T-helper 2 cell treated with Interferon-gamma antibody and Interleukin-4, amounts not matched to agents 5 μg/mL and 100 μg/mL, for 36 hours (primary cell): ENCODE results near the gene GTF3C5.
A peak's percentile ranks its signal among the peaks of the same experiment; 100 is the strongest.
"Not testable (repeated sequence)": the region's sequence is repeated elsewhere in the genome, so short reads cannot be mapped to it uniquely, and the experiment has no call there.

Experiments
- DNase-seq: peaks from one replicate; pipeline ENCODE4 v3.0.0; 2021; ENCODE audit warnings: low spot score
- H3K27ac Mint-ChIP-seq: one replicate; pipeline ENCODE4 v1.8.0; 2021; ENCODE audit warnings: mild to moderate bottlenecking, mixed read lengths
- H3K27me3 Mint-ChIP-seq: one replicate; pipeline ENCODE4 v1.8.0; 2021; ENCODE audit warnings: low read depth, mixed read lengths
- H3K36me3 Mint-ChIP-seq: one replicate; pipeline ENCODE4 v1.8.0; 2021; ENCODE audit warnings: low read depth, mixed read lengths
- H3K4me1 Mint-ChIP-seq: one replicate; pipeline ENCODE4 v1.8.0; 2021; ENCODE audit warnings: low read depth, mixed read lengths
- H3K4me3 Mint-ChIP-seq: one replicate; pipeline ENCODE4 v1.8.0; 2022; ENCODE audit warnings: mild to moderate bottlenecking, moderate library complexity, mixed read lengths
- H3K9me3 Mint-ChIP-seq: one replicate; pipeline ENCODE4 v1.8.0; 2021; ENCODE audit warnings: mixed read lengths

Gene GTF3C5

DNA sequence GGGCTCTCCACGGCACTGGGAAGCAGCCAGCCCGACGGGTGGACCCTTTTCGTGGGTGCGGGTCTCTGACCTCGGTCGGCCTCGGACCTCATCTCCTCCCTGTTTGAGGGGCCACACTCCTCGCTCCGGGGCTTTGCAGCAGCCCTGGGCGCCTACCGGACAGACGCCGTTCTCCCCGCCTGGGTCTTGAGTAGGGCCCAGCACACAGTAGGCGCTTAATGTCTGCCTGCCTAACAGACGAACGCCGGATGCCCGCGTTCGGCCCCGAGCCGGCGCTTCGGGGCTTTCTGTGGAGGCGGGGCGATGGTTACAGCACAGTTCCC, 842 bp upstream of the GTF3C5 start:
- Mint-ChIP-seq H3K4me3 (peak overlapping the region; percentile 92), H3K9me3 (no peaks in the 10 kb centered on the region), H3K4me1 (peaks cover 28% of the 10 kb centered on the region), H3K27me3 (no peaks in the 10 kb centered on the region), H3K36me3 (peaks cover 19% of the 10 kb centered on the region), H3K27ac (peak overlapping the region; percentile 89)
- DNase-seq, result no peak

DNA sequence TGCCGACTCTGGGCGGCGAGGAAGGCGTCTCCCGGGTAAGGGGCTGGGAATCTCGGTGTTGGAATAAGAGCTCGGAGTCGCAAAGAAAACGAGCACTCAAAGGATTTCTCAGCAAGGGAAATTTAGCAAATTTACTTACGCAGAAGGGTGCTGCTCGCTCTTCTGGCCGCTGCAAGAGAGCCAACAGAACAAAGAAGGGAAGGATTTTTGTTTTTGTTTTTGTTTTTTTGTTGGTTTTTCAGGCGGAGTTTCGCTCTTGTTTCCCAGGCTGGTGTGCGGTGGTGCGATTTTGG, 279 bp downstream of the GTF3C5 start:
- H3K36me3 Mint-ChIP-seq, result peaks cover 19% of the 10 kb centered on the region
- no peaks in the 10 kb centered on the region for H3K27me3 Mint-ChIP-seq
- H3K9me3 Mint-ChIP-seq, result no peaks in the 10 kb centered on the region
- H3K4me3 Mint-ChIP-seq, result peak overlapping the region; percentile 92
- peaks cover 28% of the 10 kb centered on the region for H3K4me1 Mint-ChIP-seq
- no peak for DNase-seq
- H3K27ac Mint-ChIP-seq, result peak overlapping the region; percentile 89

DNA sequence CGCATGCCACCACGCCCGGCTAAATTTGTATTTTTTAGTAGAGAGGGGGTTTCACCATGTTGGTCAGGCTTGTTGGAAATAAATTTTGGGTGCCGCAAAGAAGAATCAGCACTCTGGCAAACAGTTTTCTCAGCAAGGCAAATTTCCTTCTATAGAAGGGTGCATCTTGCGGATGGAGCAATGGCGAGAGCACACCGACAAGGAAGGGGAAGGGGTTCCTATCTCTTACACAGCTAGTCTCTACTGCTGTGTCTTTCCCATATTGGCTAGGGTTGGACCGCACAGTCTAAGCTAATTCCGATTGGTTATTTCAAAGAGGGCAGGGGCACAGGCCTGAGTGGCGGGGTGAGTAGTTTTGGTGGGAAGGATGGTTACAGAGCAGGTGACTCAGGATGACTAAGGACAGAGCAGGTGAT, 707 bp downstream of the GTF3C5 start:
- Mint-ChIP-seq H3K27ac (peak overlapping the region; percentile 89), H3K27me3 (no peaks in the 10 kb centered on the region), H3K4me3 (peak overlapping the region; percentile 92), H3K9me3 (no peaks in the 10 kb centered on the region), H3K36me3 (peaks cover 20% of the 10 kb centered on the region), H3K4me1 (peaks cover 28% of the 10 kb centered on the region)
- DNase-seq, result no peak

DNA sequence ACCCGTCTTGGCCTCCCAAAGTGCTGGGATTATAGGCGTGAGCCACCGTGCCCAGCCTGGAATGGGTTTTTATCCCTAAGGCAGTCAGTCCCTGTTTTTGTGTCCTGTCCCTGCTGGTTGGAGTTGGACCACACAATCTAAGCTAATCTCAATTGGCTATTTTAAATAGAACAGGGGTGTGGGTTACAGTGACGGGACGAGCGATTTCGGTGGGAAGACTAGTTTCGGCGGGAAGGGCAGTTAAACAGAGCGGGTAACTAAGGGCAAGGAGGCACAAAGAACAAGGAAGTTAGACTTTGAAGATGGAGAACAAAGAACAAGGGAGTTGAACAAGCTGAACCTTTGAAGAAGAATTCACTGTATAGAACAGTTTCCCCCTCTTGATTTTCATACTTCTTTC, 1.4 kb downstream of the GTF3C5 start:
- H3K4me3 Mint-ChIP-seq, result peak overlapping the region; percentile 92
- H3K4me1 Mint-ChIP-seq, result peaks cover 26% of the 10 kb centered on the region
- H3K36me3 Mint-ChIP-seq, result peaks cover 20% of the 10 kb centered on the region
- peak overlapping the region; percentile 89 for H3K27ac Mint-ChIP-seq
- DNase-seq, result no peak
- H3K9me3 Mint-ChIP-seq, result no peaks in the 10 kb centered on the region
- H3K27me3 Mint-ChIP-seq, result no peaks in the 10 kb centered on the region

DNA sequence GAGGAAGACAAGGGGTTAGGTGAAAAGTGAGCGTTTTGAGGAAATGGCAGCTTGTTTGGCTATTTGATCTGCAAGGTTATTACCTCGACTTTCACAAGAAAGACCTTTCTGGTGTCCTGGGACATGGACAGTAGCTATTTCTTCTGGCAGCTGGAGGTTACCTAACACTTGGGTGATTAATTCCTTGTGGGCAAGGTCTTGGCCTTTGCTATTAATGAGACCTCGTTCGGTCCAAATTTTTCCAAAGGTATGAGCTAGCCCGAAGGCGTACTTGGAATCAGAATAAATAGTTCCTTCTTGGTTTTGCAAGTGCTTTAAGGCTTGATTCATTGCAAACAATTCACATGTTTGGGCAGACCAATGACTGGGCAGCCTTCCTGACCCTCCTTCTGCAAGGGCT, 4.9 kb downstream of the GTF3C5 start:
- no peak overlapping the region for H3K4me3 Mint-ChIP-seq
- peaks cover 26% of the 10 kb centered on the region for H3K4me1 Mint-ChIP-seq
- H3K27ac Mint-ChIP-seq, result no peak overlapping the region
- DNase-seq, result no peak
- H3K9me3 Mint-ChIP-seq, result no peaks in the 10 kb centered on the region
- H3K36me3 Mint-ChIP-seq, result peaks cover 19% of the 10 kb centered on the region
- H3K27me3 Mint-ChIP-seq, result no peaks in the 10 kb centered on the region

DNA sequence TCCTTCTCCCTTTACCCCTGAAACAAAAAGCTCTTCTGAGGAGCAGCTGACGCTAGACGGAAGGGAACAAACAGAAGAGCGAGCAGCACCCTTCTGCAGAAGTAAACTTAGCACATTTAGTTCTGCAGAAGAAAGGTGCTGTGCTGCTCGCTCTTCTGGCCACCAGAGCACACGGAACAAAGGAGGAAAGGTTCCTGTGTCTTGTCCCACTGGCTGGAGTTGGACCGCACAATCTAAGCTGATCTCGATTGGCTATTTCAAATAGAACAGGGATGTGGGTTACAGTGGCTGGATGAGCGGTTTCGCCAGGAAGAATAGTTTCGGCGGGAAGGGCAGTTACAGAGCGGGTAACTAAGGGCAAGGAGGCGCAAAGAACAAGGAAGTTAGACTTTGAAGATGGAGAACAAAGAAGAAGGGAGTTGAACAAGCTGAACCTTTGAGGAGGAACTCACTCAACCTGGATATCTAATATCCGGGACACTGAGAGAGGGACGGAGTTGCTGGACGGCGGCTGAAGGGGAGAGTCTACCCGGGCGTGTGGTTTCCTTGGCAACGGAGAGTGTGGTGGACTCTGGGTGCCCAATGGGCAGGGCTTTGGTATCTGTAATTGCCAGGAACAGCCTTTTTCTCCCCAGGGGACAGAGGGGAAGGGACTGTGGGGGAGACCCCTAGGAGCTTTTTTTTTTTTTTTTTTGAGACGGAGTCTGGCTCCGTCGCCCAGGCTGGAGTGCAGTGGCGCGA, 7.1 kb downstream of the GTF3C5 start:
- no peaks in the 10 kb centered on the region for H3K27me3 Mint-ChIP-seq
- no peak for DNase-seq
- no peak overlapping the region for H3K4me3 Mint-ChIP-seq
- H3K36me3 Mint-ChIP-seq, result peaks cover 13% of the 10 kb centered on the region
- no peaks in the 10 kb centered on the region for H3K9me3 Mint-ChIP-seq
- no peak overlapping the region for H3K27ac Mint-ChIP-seq
- H3K4me1 Mint-ChIP-seq, result peaks cover 11% of the 10 kb centered on the region

DNA sequence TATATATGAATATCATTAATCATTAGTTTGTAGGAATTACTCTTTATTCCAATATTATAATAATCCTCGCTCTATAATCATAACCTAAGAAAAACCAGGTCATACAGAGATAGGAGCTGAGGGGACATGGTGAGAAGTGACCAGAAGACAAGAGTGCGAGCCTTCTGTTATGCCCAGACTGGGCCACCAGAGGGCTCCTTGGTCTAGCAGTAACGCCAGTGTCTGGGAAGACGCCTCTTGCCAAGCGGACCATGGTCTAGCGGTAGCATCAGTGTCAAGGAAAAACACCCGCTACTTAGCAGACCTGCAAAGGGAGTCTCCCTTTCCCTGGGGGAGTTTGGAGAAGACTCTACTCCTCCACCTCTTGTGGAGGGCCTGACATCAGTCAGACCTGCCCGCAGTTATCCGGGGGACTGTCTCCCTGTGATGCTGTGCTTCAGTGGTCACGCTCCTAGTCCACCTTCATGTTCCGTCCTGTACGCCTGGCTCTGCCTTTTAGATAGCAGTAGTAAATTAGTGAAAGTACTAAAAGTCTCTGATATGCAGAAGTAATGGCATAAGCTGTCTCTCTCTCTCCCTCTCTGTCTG, 10.2 kb downstream of the GTF3C5 start:
- not testable (repeated sequence) for H3K27me3 Mint-ChIP-seq, H3K9me3 Mint-ChIP-seq, H3K4me1 Mint-ChIP-seq, H3K27ac Mint-ChIP-seq, H3K4me3 Mint-ChIP-seq
- peaks cover 34% of the 10 kb centered on the region for H3K36me3 Mint-ChIP-seq
- DNase-seq, result peak; percentile 33

DNA sequence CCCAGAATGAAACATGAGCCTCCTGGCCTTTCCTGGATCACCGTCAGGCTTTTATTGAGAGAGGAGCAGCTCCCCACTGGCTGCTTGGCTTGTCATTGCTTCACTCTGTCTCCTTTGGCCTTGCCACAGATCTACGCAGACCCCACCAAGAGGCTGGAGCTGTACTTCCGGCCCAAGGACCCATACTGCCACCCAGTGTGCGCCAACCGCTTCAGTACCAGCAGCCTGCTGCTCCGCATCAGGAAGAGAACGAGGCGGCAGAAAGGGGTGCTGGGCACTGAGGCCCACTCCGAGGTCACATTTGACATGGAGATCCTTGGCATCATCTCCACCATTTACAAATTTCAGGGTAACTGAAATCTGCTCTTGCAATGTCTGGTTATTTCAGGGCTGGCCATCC, 11.2 kb downstream of the GTF3C5 start:
- Mint-ChIP-seq H3K4me1 (peaks cover 6% of the 10 kb centered on the region), H3K9me3 (no peaks in the 10 kb centered on the region), H3K4me3 (no peak overlapping the region), H3K36me3 (peaks cover 38% of the 10 kb centered on the region), H3K27me3 (no peaks in the 10 kb centered on the region), H3K27ac (no peak overlapping the region)
- no peak for DNase-seq

DNA sequence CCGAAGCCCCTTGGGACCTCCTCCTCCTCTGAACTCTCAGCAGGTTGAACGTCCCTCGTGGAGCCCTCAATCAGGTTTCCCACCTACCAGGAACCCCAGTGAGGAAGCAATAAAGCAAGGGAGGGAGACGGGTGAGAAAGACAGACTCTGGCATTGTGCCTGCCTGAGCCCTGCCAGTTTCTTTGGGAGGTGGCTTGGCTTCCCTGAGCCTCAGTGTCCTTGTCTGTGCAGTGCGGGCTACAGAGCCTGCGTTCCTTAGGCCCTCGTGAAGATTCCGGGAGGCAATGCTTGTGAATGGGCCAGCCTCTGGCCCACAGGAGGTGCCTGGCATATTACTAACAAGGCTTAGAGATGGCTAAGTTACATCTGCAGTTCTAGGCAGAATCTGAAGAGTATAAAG, 11.9 kb downstream of the GTF3C5 start:
- H3K27me3 Mint-ChIP-seq, result no peaks in the 10 kb centered on the region
- no peak for DNase-seq
- H3K27ac Mint-ChIP-seq, result no peak overlapping the region
- no peaks in the 10 kb centered on the region for H3K9me3 Mint-ChIP-seq
- H3K4me1 Mint-ChIP-seq, result peaks cover 6% of the 10 kb centered on the region
- peaks cover 38% of the 10 kb centered on the region for H3K36me3 Mint-ChIP-seq
- H3K4me3 Mint-ChIP-seq, result no peak overlapping the region

DNA sequence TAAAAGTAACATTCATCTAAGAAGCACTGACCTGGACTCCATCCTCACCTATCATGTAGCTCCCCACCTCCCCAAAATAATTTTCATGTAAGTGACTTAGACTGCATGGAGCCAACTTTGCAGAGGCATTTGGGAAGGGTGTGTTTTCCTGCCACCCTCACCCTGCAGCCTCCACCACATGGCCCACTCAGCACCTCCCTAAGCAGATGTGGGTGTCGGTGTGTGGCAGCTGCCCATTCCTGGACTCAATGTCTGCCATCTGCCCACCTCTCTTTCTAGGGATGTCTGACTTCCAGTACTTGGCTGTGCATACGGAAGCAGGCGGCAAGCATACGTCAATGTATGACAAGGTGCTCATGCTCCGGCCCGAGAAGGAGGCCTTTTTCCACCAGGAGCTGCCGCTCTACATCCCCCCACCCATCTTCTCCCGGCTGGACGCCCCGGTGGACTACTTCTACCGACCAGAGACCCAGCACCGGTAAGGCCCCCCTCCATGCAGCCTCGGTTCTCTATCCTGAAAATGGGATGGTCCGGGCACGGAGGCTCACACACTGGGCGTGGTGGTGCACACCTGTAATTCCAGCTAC, 12.7 kb downstream of the GTF3C5 start:
- Mint-ChIP-seq H3K4me3 (no peak overlapping the region), H3K9me3 (no peaks in the 10 kb centered on the region), H3K27me3 (no peaks in the 10 kb centered on the region), H3K4me1 (peaks cover 3% of the 10 kb centered on the region), H3K36me3 (peaks cover 38% of the 10 kb centered on the region), H3K27ac (no peak overlapping the region)
- no peak for DNase-seq

DNA sequence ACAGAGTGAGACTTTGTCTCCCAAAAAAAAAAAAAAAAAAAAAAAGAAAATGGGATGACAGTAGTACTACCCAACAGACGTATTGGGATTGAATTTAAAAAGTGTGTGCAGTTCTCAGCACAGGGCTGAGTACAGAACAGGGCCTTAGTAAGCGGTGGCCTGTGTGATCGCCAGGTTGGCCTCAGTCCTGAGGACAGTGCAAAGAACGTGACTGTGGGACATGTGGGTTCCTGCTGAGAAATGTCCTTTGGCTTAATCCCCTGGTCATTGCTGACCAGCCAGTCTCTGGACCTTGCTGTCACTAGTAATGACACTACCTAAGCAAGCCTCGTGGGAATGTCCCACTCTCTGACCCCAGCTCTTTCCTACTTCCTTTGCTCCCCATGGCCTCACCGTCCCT, 13.3 kb downstream of the GTF3C5 start:
- peaks cover 3% of the 10 kb centered on the region for H3K4me1 Mint-ChIP-seq
- H3K27ac Mint-ChIP-seq, result no peak overlapping the region
- H3K4me3 Mint-ChIP-seq, result no peak overlapping the region
- no peak for DNase-seq
- no peaks in the 10 kb centered on the region for H3K9me3 Mint-ChIP-seq
- H3K36me3 Mint-ChIP-seq, result peaks cover 38% of the 10 kb centered on the region
- H3K27me3 Mint-ChIP-seq, result no peaks in the 10 kb centered on the region

DNA sequence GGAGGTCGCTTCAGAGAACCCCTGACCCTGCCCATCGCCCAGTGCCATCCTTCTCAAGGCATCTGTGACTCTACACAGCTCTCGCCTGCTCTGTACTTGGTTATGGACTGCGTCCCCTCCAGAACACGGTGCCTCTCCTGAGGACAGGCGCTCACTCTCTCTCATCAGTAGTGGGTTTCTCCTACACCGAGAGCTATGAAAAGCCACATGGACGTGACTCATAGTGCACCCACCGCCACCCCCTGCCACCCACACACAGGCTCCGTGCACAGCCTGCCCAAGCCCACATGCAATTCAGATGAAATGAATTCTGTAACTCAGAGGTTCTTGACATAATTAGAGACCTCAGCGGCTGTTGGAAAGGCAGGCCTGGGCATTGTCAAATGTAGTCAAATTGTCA, 13.9 kb downstream of the GTF3C5 start:
- Mint-ChIP-seq H3K27ac (no peak overlapping the region), H3K9me3 (no peaks in the 10 kb centered on the region), H3K4me3 (no peak overlapping the region), H3K4me1 (peaks cover 3% of the 10 kb centered on the region), H3K36me3 (peaks cover 43% of the 10 kb centered on the region), H3K27me3 (no peaks in the 10 kb centered on the region)
- no peak for DNase-seq

DNA sequence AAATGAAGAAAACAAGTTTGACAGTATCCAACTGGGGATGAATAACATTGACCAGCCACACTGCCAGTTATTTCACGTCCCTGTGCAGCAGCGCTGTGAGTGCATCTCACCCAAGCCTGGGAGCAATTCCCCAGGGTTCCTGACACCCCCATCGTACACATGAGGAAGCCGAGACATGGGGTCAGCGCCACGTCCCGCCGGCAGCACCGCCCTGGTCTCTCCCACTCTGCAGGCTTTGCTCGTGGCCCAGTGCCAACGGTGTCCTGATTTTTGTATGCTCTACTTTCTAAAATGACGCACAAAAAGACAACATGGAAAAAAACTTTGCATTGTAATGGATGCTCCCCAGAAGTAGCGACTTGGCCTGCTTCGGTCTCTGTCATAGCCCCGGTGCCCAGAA, 14.3 kb downstream of the GTF3C5 start:
- H3K4me1 Mint-ChIP-seq, result peaks cover 3% of the 10 kb centered on the region
- peaks cover 47% of the 10 kb centered on the region for H3K36me3 Mint-ChIP-seq
- no peak overlapping the region for H3K27ac Mint-ChIP-seq
- no peaks in the 10 kb centered on the region for H3K27me3 Mint-ChIP-seq
- no peak for DNase-seq
- H3K4me3 Mint-ChIP-seq, result no peak overlapping the region
- no peaks in the 10 kb centered on the region for H3K9me3 Mint-ChIP-seq

DNA sequence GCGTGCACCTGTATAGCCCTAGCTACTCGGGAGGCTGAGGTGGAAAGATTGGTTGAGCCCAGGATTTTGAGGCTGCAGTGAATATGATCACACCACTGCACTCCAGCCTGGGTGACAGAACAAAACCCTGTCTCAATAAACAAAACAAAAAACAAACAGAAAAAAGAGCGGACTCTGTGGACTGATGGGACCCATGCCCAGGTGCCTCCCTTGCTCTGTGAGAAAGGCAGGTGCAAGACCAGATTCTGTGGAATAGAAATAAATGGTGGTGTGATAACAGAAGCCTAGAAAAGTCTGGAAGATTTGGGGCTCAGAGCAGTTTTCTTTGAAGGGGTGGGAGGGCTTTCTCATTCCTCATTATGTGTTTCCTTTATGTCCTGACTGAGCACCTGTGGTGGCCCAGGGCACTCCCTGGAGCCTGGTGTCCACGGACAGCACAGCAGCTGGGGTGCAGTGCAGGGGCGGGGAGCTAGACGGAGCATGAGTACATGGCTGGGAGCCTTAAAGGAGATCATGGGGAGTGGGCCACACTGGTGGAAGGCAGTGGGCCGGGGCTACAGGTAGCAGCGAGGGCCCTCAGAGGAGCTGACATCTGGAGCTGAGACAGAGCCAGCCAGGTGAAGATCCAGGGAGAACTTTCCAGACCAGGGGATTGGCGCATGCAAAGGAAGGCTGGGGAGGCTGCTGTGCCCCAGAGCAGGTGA, 15.6 kb downstream of the GTF3C5 start:
- DNase-seq, result no peak
- Mint-ChIP-seq H3K9me3 (no peaks in the 10 kb centered on the region), H3K4me1 (no peaks in the 10 kb centered on the region), H3K4me3 (no peak overlapping the region), H3K27ac (no peak overlapping the region), H3K36me3 (peaks cover 50% of the 10 kb centered on the region), H3K27me3 (no peaks in the 10 kb centered on the region)
